Adrenal gland (tissue), 5 donors: Measurements from ENCODE around the gene KCNIP1.

Experiments used
- CTCF ChIP-seq, 6 experiments: fragments of 450-650 bp in 4 of 6; fragments of 200-600 bp in 2 of 6; sonication (generic) in 1 of 6; IDR thresholded peaks; 1 replicate in 5 of 6; 2 replicates in 1 of 6; pipeline versions ENCODE4 v1.5.1 to v1.8.0; 2016 to 2021; ENCODE audit warnings: antibody characterized with exemption in 6 of 6, mild to moderate bottlenecking in 2 of 6, moderate library complexity in 1 of 6
- POLR2A ChIP-seq, 2 donors: fragments of 450-650 bp; IDR thresholded peaks; one replicate each; pipeline ENCODE4 v1.6.1; 2017; ENCODE audit warnings: antibody characterized with exemption in 2 of 2, mild to moderate bottlenecking in 2 of 2, moderate library complexity in 1 of 2
- donor health status: DM: no; HTN: no; CAD: no.

- TF ChIP-seq CTCF (IDR thresholded peaks at IDR 0.05), result no peak
- TF ChIP-seq POLR2A (IDR thresholded peaks at IDR 0.05), result no peak
Observed at GRCh38 chr5:170611449-170612090, 107.8 kb downstream of the KCNIP1 start.
